ENCODE data around the gene SLC26A11.

Gene SLC26A11

GRCh38 chr17:80185968-80186367 is 34.3 kb upstream of the SLC26A11 start:
- H3K4me3 ChIP-seq (ENCODE audit: low read length), result no peak overlapping the region
- no peaks in the 10 kb centered on the region for H3K9me3 ChIP-seq (ENCODE audit: control insufficient read depth, insufficient read depth, low read length)
- H4K20me1 ChIP-seq (ENCODE audit: control insufficient read depth, insufficient read depth, low read depth, low read length), result no peaks in the 10 kb centered on the region
- H3K27ac ChIP-seq (ENCODE audit: low read depth, low read length), result no peak overlapping the region
- H3K36me3 ChIP-seq (ENCODE audit: control insufficient read depth, low read length), result no peaks in the 10 kb centered on the region
- no peaks in the 10 kb centered on the region for H3K79me2 ChIP-seq (ENCODE audit: control insufficient read depth, low read length)
- no peaks in the 10 kb centered on the region for H3K4me1 ChIP-seq (ENCODE audit: control insufficient read depth, low read length)
- no peak overlapping the region for H3K4me2 ChIP-seq (ENCODE audit: low read length)
- no peaks in the 10 kb centered on the region for H3K9me2 ChIP-seq (replicated peaks; ENCODE audit: control insufficient read depth, low read length)
- no peak for TF ChIP-seq EZH2phosphoT487 (IDR thresholded peaks at IDR 0.05; ENCODE audit: borderline replicate concordance, low read length)
- TF ChIP-seq, protein P1, sequence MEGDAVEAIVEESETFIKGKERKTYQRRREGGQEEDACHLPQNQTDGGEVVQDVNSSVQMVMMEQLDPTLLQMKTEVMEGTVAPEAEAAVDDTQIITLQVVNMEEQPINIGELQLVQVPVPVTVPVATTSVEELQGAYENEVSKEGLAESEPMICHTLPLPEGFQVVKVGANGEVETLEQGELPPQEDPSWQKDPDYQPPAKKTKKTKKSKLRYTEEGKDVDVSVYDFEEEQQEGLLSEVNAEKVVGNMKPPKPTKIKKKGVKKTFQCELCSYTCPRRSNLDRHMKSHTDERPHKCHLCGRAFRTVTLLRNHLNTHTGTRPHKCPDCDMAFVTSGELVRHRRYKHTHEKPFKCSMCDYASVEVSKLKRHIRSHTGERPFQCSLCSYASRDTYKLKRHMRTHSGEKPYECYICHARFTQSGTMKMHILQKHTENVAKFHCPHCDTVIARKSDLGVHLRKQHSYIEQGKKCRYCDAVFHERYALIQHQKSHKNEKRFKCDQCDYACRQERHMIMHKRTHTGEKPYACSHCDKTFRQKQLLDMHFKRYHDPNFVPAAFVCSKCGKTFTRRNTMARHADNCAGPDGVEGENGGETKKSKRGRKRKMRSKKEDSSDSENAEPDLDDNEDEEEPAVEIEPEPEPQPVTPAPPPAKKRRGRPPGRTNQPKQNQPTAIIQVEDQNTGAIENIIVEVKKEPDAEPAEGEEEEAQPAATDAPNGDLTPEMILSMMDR (IDR thresholded peaks at IDR 0.05; ENCODE audit: low read depth, low read length, poor library complexity, severe bottlenecking), result no peak
- no peaks in the 10 kb centered on the region for H3F3A ChIP-seq (ENCODE audit: control insufficient read depth, insufficient read depth)
- H3K27me3 ChIP-seq (ENCODE audit: control insufficient read depth, low read length), result no peaks in the 10 kb centered on the region

DNA sequence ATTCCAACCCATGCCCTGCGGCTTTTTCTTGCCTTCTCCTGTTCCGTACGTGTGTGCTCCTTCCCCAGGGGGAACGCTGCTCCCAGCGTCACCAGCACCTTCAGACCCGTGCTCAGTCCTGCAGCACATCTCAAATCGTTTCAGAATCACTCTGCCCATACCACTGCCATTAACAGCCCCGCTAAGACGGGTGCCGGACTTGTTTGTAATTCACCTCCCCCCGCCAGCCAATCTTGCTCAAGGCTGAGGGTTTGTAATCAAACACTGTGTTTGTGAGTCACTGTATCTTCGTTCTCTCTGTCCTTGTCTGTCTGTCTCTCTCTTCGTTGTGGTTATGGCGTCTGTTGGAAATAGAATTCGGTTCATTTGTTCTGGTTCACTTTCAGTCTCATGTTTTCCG is 33.1 kb upstream of the SLC26A11 start:
- H3K4me1 ChIP-seq (ENCODE audit: control insufficient read depth, low read length), result no peaks in the 10 kb centered on the region
- H3K9me3 ChIP-seq (ENCODE audit: control insufficient read depth, insufficient read depth, low read length), result no peaks in the 10 kb centered on the region
- H3K4me3 ChIP-seq (ENCODE audit: low read length), result no peak overlapping the region
- no peaks in the 10 kb centered on the region for H3K27me3 ChIP-seq (ENCODE audit: control insufficient read depth, low read length)
- H3K4me2 ChIP-seq (ENCODE audit: low read length), result no peak overlapping the region
- no peaks in the 10 kb centered on the region for H4K20me1 ChIP-seq (ENCODE audit: control insufficient read depth, insufficient read depth, low read depth, low read length)
- H3F3A ChIP-seq (ENCODE audit: control insufficient read depth, insufficient read depth), result no peaks in the 10 kb centered on the region
- H3K36me3 ChIP-seq (ENCODE audit: control insufficient read depth, low read length), result no peaks in the 10 kb centered on the region
- TF ChIP-seq, protein P1 (IDR thresholded peaks at IDR 0.05; ENCODE audit: low read depth, low read length, poor library complexity, severe bottlenecking), result no peak
- TF ChIP-seq EZH2phosphoT487 (IDR thresholded peaks at IDR 0.05; ENCODE audit: borderline replicate concordance, low read length), result no peak
- H3K27ac ChIP-seq (ENCODE audit: low read depth, low read length), result no peak overlapping the region
- H3K9me2 ChIP-seq (replicated peaks; ENCODE audit: control insufficient read depth, low read length), result no peaks in the 10 kb centered on the region
- no peaks in the 10 kb centered on the region for H3K79me2 ChIP-seq (ENCODE audit: control insufficient read depth, low read length)

GRCh38 chr17:80187515-80187941 is 32.7 kb upstream of the SLC26A11 start:
- no peak overlapping the region for H3K4me2 ChIP-seq (ENCODE audit: low read length)
- no peaks in the 10 kb centered on the region for H3K4me1 ChIP-seq (ENCODE audit: control insufficient read depth, low read length)

More at GRCh38 chr17:80187515-80187941, 32.7 kb upstream of the SLC26A11 start:
- no peaks in the 10 kb centered on the region for H3K9me3 ChIP-seq (ENCODE audit: control insufficient read depth, insufficient read depth, low read length)
- no peaks in the 10 kb centered on the region for H3F3A ChIP-seq (ENCODE audit: control insufficient read depth, insufficient read depth)
- TF ChIP-seq EZH2phosphoT487 (IDR thresholded peaks at IDR 0.05; ENCODE audit: borderline replicate concordance, low read length), result no peak
- TF ChIP-seq, protein P1 (IDR thresholded peaks at IDR 0.05; ENCODE audit: low read depth, low read length, poor library complexity, severe bottlenecking), result no peak
- no peak overlapping the region for H3K27ac ChIP-seq (ENCODE audit: low read depth, low read length)
- no peaks in the 10 kb centered on the region for H3K36me3 ChIP-seq (ENCODE audit: control insufficient read depth, low read length)
- no peak overlapping the region for H3K4me3 ChIP-seq (ENCODE audit: low read length)
- no peaks in the 10 kb centered on the region for H3K27me3 ChIP-seq (ENCODE audit: control insufficient read depth, low read length)
- no peaks in the 10 kb centered on the region for H3K79me2 ChIP-seq (ENCODE audit: control insufficient read depth, low read length)
- no peaks in the 10 kb centered on the region for H3K9me2 ChIP-seq (replicated peaks; ENCODE audit: control insufficient read depth, low read length)
- H4K20me1 ChIP-seq (ENCODE audit: control insufficient read depth, insufficient read depth, low read depth, low read length), result no peaks in the 10 kb centered on the region

Measured in DOHH2 (cell line).